ENCODE measurements around the gene SLC43A3.

The SLC43A3 gene

GRCh38 chr11:57390535-57390934 lies 36.4 kb downstream of the SLC43A3 start, which contains the start of gene PRG2:
Gene PRG2 (minus strand): TSS chr11:57390650. CDS start chr11:57389944, 706 bp downstream.
- no peak for FAIRE-seq
- DNase-seq (ENCODE audit: insufficient read length, low spot score), result no peak

- no peak for DNase-seq (ENCODE audit: insufficient read length, low spot score)
- no peak for FAIRE-seq
Observed at GRCh38 chr11:57387289-57388030, 39.5 kb downstream of the SLC43A3 start.

GRCh38 chr11:57386178-57386940 lies 40.6 kb downstream of the SLC43A3 start:
- FAIRE-seq (no peak), DNase-seq (ENCODE audit: insufficient read length, low spot score) (no peak)

GRCh38 chr11:57380975-57381374 lies 45.9 kb downstream of the SLC43A3 start, which contains the start of gene PRG3:
Gene PRG3 (minus strand): TSS chr11:57381150. CDS start chr11:57380708, 442 bp downstream.
- no peak for DNase-seq (ENCODE audit: insufficient read length, low spot score)
- FAIRE-seq, result no peak

GRCh38 chr11:57379732-57380131 lies 47.2 kb downstream of the SLC43A3 start:
- DNase-seq (ENCODE audit: insufficient read length, low spot score), result peak; percentile 21
- no peak for FAIRE-seq

GRCh38 chr11:57378186-57378585 lies 48.7 kb downstream of the SLC43A3 start:
- DNase-seq (ENCODE audit: insufficient read length, low spot score) (no peak), FAIRE-seq (no peak)

GRCh38 chr11:57377107-57377506 lies 49.8 kb downstream of the SLC43A3 start:
- no peak for FAIRE-seq
- no peak for DNase-seq (ENCODE audit: insufficient read length, low spot score)

GRCh38 chr11:57376095-57377090 lies 50.5 kb downstream of the SLC43A3 start:
- DNase-seq (ENCODE audit: insufficient read length, low spot score) (no peak), FAIRE-seq (no peak)

- no peak for DNase-seq (ENCODE audit: insufficient read length, low spot score)
- FAIRE-seq, result no peak
Observed at GRCh38 chr11:57375490-57375889, 51.4 kb downstream of the SLC43A3 start.

GRCh38 chr11:57374966-57375365 lies 52.0 kb downstream of the SLC43A3 start:
- no peak for FAIRE-seq
- no peak for DNase-seq (ENCODE audit: insufficient read length, low spot score)

- DNase-seq (ENCODE audit: insufficient read length, low spot score), result no peak
- no peak for FAIRE-seq
Observed at GRCh38 chr11:57373146-57373545, 53.8 kb downstream of the SLC43A3 start.

GRCh38 chr11:57370941-57371340 lies 56.0 kb downstream of the SLC43A3 start:
- no peak for FAIRE-seq
- DNase-seq (ENCODE audit: insufficient read length, low spot score), result no peak

- DNase-seq (ENCODE audit: insufficient read length, low spot score) (peak; percentile 22), FAIRE-seq (no peak)
Observed at GRCh38 chr11:57370251-57370650, 56.7 kb downstream of the SLC43A3 start.

- FAIRE-seq (no peak), DNase-seq (ENCODE audit: insufficient read length, low spot score) (no peak)
Observed at GRCh38 chr11:57368845-57369232, 58.1 kb downstream of the SLC43A3 start.

- no peak for DNase-seq (ENCODE audit: insufficient read length, low spot score)
- no peak for FAIRE-seq
Observed at GRCh38 chr11:57368106-57368844, 58.6 kb downstream of the SLC43A3 start.

GRCh38 chr11:57364851-57365660 lies 61.9 kb downstream of the SLC43A3 start:
- no peak for FAIRE-seq
- no peak for DNase-seq (ENCODE audit: insufficient read length, low spot score)

- no peak for DNase-seq (ENCODE audit: insufficient read length, low spot score)
- FAIRE-seq, result no peak
Observed at GRCh38 chr11:57363131-57364080, 63.5 kb downstream of the SLC43A3 start.

GRCh38 chr11:57361926-57362325 lies 65.0 kb downstream of the SLC43A3 start:
- FAIRE-seq (no peak), DNase-seq (ENCODE audit: insufficient read length, low spot score) (no peak)

Data from HTR-8/SVneo (cell line).